Activated CD8-positive, alpha-beta T cell treated with anti-CD3 and anti-CD28 coated beads for 36 hours (primary cell): ENCODE results near the gene RSPH6A. TPM values are rescaled to one million over a fixed set of nuclear protein-coding genes. Genes with fewer than 3 reads are reported as not detected.

Experiments
- ATAC-seq: fragments of 200-7000 bp; cut with Tn5 transposase; one replicate; pipeline ENCODE4 v1.10.0; 2021; ENCODE audit warnings: mild to moderate bottlenecking, moderate library complexity
- CTCF ChIA-PET: fragments of 350-600 bp; sonication (Branson Sonifier 250); formaldehyde crosslinking; loops from one replicate; lab custom pipeline; 2021; ENCODE audit warnings: antibody characterized with exemption; lab: Charles Lee
- POLR2A ChIA-PET: fragments of 350-600 bp; sonication (Branson Sonifier 250); formaldehyde crosslinking; loops from one replicate; lab custom pipeline; 2021; ENCODE audit warnings: antibody characterized with exemption; lab: Charles Lee
- DNase-seq: peaks from one replicate; pipeline ENCODE4 v3.0.0-alpha.2; 2020
- H3K27ac Mint-ChIP-seq: one replicate; pipeline ENCODE4 v1.8.0; 2021; ENCODE audit warnings: mild to moderate bottlenecking, mixed read lengths
- H3K27me3 Mint-ChIP-seq: one replicate; pipeline ENCODE4 v1.8.0; 2021; ENCODE audit warnings: mixed read lengths
- H3K36me3 Mint-ChIP-seq: one replicate; pipeline ENCODE4 v1.8.0; 2021; ENCODE audit warnings: low read depth, mixed read lengths
- H3K4me1 Mint-ChIP-seq: one replicate; pipeline ENCODE4 v1.8.0; 2021; ENCODE audit warnings: low read depth, mixed read lengths
- H3K4me3 Mint-ChIP-seq: one replicate; pipeline ENCODE4 v1.8.0; 2021; ENCODE audit warnings: mild to moderate bottlenecking, moderate library complexity, mixed read lengths
- H3K9me3 Mint-ChIP-seq: one replicate; pipeline ENCODE4 v1.8.0; 2021; ENCODE audit warnings: mixed read lengths
- intact Hi-C: fragments of 100-400 bp; cut with micrococcal nuclease; formaldehyde crosslinking; loops from one replicate; pipeline ENCODE4 v1.10.0; 2022
- total RNA-seq, 2 experiments: library from RNA; stranded (reverse); gene quantifications; one replicate each; pipeline ENCODE4 v1.2.3, GENCODE V29; 2021
- TF ChIP-seq, protein P1 (sequence below): fragments of 200-600 bp; IDR thresholded peaks from one replicate; pipeline ENCODE4 v1.8.0; 2022; ENCODE audit warnings: antibody characterized with exemption, mild to moderate bottlenecking

Gene RSPH6A
- total RNA-seq, 2 experiments from 2014 or later = 0.41 to 0.63 TPM

DNA sequence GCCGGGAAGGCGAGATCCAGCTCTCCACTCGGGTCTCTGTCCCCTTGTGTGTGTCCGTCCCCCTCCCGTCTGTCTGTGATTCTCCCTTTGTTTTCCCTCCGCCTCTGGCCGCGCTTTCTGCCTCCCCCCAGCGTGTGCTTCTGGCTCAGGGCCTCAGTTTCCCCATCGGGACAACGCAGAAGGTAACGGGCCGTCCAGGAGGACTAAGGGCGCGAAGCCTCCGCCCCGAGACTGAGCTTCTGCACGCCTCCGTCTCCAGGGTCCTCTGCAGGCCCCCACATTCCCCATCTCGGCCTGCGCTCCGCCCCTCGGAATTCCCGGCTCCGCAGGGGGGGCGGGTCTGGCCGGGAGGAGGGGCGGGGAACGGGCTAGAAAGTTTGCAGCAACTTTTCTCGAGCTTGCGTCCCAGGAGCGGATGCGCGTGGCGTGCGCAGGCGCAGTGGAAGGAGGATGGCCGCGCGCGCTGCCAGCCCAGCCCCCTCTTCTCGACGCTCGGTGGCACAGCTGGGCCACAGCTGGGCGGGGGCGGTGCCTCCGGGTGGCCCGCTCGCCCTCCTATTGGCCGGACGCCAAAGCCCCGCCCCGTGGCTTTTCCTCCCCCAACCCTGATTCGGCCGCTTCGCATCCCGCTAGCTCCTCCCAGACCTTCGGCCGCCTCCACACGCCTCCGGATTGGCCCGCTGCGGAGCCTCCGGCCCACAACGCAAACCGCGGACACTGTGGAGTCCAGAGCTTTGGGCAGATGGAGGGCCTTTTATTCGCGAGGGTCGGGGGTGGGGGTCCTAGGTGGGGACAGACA, 45.9 kb downstream of the RSPH6A start, which contains the start of gene SIX5:
Gene SIX5, minus strand, starts transcription at position 269 of the 799 bp plus-strand sequence. CDS start 408 bp downstream, outside the sequence.
- intact Hi-C loops = no loop called here
- DNase-seq (peak; percentile 97), ATAC-seq (peak; percentile 80)
- peak within 1 kb of the TSS; percentile 80 for H3K4me3 Mint-ChIP-seq
- no peaks in the 10 kb centered on the region for H3K36me3 Mint-ChIP-seq
- peaks cover 20% of the 10 kb centered on the region for H3K27me3 Mint-ChIP-seq
- peak within 1 kb of the TSS; percentile 75 for H3K27ac Mint-ChIP-seq
- CTCF ChIA-PET = interaction anchor here (0.6 to 9.3 kb wide), 43 partner anchors 8 to 486 kb away, joined by 3 to 124 read pairs (median 5); partner anchors contain the start of genes CCDC61, DMPK, DMWD and FBXO46
- H3K9me3 Mint-ChIP-seq = no peaks in the 10 kb centered on the region
- TF ChIP-seq, protein P1, sequence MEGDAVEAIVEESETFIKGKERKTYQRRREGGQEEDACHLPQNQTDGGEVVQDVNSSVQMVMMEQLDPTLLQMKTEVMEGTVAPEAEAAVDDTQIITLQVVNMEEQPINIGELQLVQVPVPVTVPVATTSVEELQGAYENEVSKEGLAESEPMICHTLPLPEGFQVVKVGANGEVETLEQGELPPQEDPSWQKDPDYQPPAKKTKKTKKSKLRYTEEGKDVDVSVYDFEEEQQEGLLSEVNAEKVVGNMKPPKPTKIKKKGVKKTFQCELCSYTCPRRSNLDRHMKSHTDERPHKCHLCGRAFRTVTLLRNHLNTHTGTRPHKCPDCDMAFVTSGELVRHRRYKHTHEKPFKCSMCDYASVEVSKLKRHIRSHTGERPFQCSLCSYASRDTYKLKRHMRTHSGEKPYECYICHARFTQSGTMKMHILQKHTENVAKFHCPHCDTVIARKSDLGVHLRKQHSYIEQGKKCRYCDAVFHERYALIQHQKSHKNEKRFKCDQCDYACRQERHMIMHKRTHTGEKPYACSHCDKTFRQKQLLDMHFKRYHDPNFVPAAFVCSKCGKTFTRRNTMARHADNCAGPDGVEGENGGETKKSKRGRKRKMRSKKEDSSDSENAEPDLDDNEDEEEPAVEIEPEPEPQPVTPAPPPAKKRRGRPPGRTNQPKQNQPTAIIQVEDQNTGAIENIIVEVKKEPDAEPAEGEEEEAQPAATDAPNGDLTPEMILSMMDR = no peak
- H3K4me1 Mint-ChIP-seq = peaks cover 12% of the 10 kb centered on the region
- POLR2A ChIA-PET = interaction anchor here (0.6 to 4.2 kb wide), 12 partner anchors 10 to 291 kb away, joined by 3 to 27 read pairs (median 4); partner anchors contain the start of genes DMWD, IRF2BP1 and SNRPD2

DNA sequence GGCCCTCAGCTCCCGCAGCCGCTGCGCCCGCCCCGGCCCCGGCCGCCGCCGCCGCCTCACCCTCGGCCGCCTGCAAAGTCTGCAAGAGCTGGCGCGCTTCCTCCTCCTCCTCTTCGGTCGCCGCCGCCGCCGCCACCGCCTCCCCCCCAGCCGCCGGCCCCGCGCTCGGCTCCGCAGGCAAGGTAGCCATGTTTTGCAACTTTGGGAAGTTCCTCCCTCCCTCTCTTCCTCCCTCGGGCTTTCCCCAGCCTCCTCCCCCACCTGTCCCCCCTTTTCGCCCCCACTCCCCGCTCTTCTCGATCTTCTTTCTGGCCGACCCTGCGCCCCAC, 46.5 kb downstream of the RSPH6A start:
- Mint-ChIP-seq H3K4me3 (peak overlapping the region; percentile 80), H3K9me3 (no peaks in the 10 kb centered on the region), H3K36me3 (no peaks in the 10 kb centered on the region), H3K4me1 (peaks cover 12% of the 10 kb centered on the region), H3K27me3 (peaks cover 21% of the 10 kb centered on the region), H3K27ac (peak overlapping the region; percentile 75)
- intact Hi-C loops = no loop called here
- ATAC-seq (no peak), DNase-seq (peak; percentile 49)
- TF ChIP-seq, protein P1 = no peak
- CTCF ChIA-PET = interaction anchor here (1.1 to 9.3 kb wide), 19 partner anchors 9 to 156 kb away, joined by 3 to 124 read pairs (median 7); partner anchors contain the start of genes DMPK, DMWD, FBXO46 and MYPOP
- POLR2A ChIA-PET = interaction anchor here (0.9 to 4.2 kb wide), 7 partner anchors 10 to 118 kb away, joined by 3 to 27 read pairs (median 7); partner anchors contain the start of genes DMWD, IRF2BP1 and SNRPD2

DNA sequence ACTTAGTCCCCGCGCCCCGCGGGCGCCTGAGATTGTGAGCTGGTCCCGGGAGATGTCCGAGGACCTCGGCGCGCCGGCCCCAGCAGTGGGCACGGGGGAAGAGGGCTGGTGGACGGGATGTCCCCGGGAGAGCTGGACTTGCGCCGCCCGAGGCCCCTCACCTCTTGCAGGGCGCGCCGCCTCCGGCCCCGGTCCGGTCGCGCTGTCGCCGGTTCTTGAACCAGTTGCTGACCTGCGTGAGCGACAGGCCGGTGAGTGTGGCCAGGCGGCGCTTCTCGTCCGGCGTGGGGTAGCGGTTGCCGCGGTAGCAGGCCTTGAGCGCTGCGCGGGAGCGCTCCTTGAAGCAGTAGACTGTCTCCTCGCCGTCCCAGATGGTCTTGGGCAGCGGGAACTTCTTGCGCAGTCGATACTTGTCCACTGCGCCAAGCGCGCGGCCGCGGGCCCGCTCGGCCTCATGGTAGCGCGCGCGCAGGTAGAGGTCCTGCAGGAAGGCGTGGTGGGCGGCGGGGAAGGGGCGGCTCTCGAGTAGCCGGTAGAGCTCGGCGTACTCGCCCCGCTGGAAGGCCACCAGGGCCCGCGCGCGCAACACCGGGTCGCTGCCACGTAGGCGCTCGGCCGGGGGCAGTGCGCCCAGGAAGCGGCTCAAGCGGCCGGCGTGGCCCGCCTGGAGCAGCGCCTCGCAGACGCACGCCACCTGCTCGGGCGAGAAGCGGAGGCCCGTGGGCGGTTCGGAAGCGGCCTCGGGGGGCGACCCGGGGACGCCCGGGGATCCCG, 47.0 kb downstream of the RSPH6A start:
- TF ChIP-seq, protein P1 = no peak
- ATAC-seq (no peak), DNase-seq (peak; percentile 21)
- no peak overlapping the region for H3K27ac Mint-ChIP-seq
- intact Hi-C loops = no loop called here
- H3K9me3 Mint-ChIP-seq = no peaks in the 10 kb centered on the region
- ChIA-PET CTCF (interaction anchor here (1.4 to 9.3 kb wide), 12 partner anchors 10 to 134 kb away, joined by 4 to 124 read pairs (median 13); partner anchors contain the start of genes DMPK, DMWD, MYPOP and QPCTL), POLR2A (interaction anchor here (0.6 to 4.2 kb wide), 10 partner anchors 11 to 125 kb away, joined by 3 to 27 read pairs (median 4); partner anchors contain the start of genes DMWD, IRF2BP1 and SNRPD2)
- peak overlapping the region; percentile 65 for H3K4me3 Mint-ChIP-seq
- no peaks in the 10 kb centered on the region for H3K36me3 Mint-ChIP-seq
- peaks cover 12% of the 10 kb centered on the region for H3K4me1 Mint-ChIP-seq
- peaks cover 22% of the 10 kb centered on the region for H3K27me3 Mint-ChIP-seq

DNA sequence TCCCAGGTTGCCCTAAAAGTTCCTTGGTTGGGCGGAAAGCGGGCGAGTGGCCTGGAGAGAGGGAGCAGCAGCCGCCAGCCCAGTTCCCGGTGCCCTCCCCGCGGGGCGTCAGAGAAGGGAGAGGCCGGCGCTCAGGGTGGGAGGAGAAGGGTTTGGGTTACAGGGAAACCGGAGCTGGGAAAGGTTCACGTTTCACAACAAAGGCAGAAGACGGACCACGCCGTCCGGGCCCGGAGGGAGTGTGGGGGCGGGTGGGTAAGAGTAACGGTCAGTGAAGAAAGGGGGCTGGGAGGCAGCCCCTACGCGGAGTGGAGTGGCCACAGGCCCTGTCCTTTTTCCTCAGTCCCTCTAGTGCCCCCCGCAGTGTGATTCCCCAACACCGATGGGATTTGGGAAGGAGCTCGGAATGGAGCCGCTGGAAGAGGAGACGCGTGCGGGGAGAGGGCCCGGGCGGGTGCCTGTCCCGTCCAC, 47.7 kb downstream of the RSPH6A start:
- intact Hi-C loops = no loop called here
- Mint-ChIP-seq H3K4me1 (peaks cover 12% of the 10 kb centered on the region), H3K36me3 (no peaks in the 10 kb centered on the region), H3K9me3 (no peaks in the 10 kb centered on the region), H3K27me3 (peaks cover 22% of the 10 kb centered on the region), H3K27ac (no peak overlapping the region), H3K4me3 (no peak overlapping the region)
- ChIA-PET CTCF (interaction anchor here (1.0 to 5.1 kb wide), 4 partner anchors 9 to 49 kb away, joined by 4 to 52 read pairs (median 18); partner anchors contain the start of gene RSPH6A), POLR2A (interaction anchor here (0.6 to 4.2 kb wide), 7 partner anchors 12 to 119 kb away, joined by 3 to 27 read pairs (median 7); partner anchors contain the start of genes DMWD, FBXO46 and IRF2BP1)
- DNase-seq (no peak), ATAC-seq (no peak)
- TF ChIP-seq, protein P1 = no peak
